ENCODE measurements around the gene SASS6.

Gene SASS6

GRCh38 chr1:100177295-100178041 lies 44.7 kb upstream of the SASS6 start:
- TF ChIP-seq, protein P1, sequence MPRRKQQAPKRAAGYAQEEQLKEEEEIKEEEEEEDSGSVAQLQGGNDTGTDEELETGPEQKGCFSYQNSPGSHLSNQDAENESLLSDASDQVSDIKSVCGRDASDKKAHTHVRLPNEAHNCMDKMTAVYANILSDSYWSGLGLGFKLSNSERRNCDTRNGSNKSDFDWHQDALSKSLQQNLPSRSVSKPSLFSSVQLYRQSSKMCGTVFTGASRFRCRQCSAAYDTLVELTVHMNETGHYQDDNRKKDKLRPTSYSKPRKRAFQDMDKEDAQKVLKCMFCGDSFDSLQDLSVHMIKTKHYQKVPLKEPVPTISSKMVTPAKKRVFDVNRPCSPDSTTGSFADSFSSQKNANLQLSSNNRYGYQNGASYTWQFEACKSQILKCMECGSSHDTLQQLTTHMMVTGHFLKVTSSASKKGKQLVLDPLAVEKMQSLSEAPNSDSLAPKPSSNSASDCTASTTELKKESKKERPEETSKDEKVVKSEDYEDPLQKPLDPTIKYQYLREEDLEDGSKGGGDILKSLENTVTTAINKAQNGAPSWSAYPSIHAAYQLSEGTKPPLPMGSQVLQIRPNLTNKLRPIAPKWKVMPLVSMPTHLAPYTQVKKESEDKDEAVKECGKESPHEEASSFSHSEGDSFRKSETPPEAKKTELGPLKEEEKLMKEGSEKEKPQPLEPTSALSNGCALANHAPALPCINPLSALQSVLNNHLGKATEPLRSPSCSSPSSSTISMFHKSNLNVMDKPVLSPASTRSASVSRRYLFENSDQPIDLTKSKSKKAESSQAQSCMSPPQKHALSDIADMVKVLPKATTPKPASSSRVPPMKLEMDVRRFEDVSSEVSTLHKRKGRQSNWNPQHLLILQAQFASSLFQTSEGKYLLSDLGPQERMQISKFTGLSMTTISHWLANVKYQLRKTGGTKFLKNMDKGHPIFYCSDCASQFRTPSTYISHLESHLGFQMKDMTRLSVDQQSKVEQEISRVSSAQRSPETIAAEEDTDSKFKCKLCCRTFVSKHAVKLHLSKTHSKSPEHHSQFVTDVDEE (CRISPR knock-in tag; IDR thresholded peaks at IDR 0.05), result no peak
- TF ChIP-seq, protein P2, sequence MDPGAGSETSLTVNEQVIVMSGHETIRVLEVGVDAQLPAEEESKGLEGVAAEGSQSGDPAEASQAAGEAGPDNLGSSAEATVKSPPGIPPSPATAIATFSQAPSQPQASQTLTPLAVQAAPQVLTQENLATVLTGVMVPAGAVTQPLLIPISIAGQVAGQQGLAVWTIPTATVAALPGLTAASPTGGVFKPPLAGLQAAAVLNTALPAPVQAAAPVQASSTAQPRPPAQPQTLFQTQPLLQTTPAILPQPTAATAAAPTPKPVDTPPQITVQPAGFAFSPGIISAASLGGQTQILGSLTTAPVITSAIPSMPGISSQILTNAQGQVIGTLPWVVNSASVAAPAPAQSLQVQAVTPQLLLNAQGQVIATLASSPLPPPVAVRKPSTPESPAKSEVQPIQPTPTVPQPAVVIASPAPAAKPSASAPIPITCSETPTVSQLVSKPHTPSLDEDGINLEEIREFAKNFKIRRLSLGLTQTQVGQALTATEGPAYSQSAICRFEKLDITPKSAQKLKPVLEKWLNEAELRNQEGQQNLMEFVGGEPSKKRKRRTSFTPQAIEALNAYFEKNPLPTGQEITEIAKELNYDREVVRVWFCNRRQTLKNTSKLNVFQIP (CRISPR knock-in tag; IDR thresholded peaks at IDR 0.05; ENCODE audit: borderline replicate concordance, low read depth), result no peak
- TF ChIP-seq, protein P3, sequence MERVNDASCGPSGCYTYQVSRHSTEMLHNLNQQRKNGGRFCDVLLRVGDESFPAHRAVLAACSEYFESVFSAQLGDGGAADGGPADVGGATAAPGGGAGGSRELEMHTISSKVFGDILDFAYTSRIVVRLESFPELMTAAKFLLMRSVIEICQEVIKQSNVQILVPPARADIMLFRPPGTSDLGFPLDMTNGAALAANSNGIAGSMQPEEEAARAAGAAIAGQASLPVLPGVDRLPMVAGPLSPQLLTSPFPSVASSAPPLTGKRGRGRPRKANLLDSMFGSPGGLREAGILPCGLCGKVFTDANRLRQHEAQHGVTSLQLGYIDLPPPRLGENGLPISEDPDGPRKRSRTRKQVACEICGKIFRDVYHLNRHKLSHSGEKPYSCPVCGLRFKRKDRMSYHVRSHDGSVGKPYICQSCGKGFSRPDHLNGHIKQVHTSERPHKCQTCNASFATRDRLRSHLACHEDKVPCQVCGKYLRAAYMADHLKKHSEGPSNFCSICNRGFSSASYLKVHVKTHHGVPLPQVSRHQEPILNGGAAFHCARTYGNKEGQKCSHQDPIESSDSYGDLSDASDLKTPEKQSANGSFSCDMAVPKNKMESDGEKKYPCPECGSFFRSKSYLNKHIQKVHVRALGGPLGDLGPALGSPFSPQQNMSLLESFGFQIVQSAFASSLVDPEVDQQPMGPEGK (CRISPR knock-in tag; IDR thresholded peaks at IDR 0.05; ENCODE audit: borderline replicate concordance), result no peak
- TF ChIP-seq ARNTL (CRISPR knock-in tag; IDR thresholded peaks at IDR 0.05; ENCODE audit: borderline replicate concordance, low read depth), result no peak
- no peak for TF ChIP-seq TOX (CRISPR knock-in tag; IDR thresholded peaks at IDR 0.05; ENCODE audit: borderline replicate concordance)
- TF ChIP-seq GLIS3 (CRISPR knock-in tag; IDR thresholded peaks at IDR 0.05), result no peak
- TF ChIP-seq, protein P4, sequence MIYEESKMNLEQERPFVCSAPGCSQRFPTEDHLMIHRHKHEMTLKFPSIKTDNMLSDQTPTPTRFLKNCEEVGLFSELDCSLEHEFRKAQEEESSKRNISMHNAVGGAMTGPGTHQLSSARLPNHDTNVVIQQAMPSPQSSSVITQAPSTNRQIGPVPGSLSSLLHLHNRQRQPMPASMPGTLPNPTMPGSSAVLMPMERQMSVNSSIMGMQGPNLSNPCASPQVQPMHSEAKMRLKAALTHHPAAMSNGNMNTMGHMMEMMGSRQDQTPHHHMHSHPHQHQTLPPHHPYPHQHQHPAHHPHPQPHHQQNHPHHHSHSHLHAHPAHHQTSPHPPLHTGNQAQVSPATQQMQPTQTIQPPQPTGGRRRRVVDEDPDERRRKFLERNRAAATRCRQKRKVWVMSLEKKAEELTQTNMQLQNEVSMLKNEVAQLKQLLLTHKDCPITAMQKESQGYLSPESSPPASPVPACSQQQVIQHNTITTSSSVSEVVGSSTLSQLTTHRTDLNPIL (CRISPR knock-in tag; IDR thresholded peaks at IDR 0.05; ENCODE audit: low read depth), result no peak
- no peak for TF ChIP-seq ZNF70 (CRISPR knock-in tag; IDR thresholded peaks at IDR 0.05)
- TF ChIP-seq CSRNP3 (CRISPR knock-in tag; IDR thresholded peaks at IDR 0.05), result no peak
- no peak for ATAC-seq

GRCh38 chr1:100168051-100168450 lies 35.3 kb upstream of the SASS6 start:
- ATAC-seq, result no peak
- TF ChIP-seq SNAI2 (CRISPR knock-in tag; IDR thresholded peaks at IDR 0.05) (no peak), ZNF70 (CRISPR knock-in tag; IDR thresholded peaks at IDR 0.05) (no peak), CSDC2 (CRISPR knock-in tag; IDR thresholded peaks at IDR 0.05) (no peak), ARNTL (CRISPR knock-in tag; IDR thresholded peaks at IDR 0.05; ENCODE audit: borderline replicate concordance, low read depth) (no peak), OSR1 (CRISPR knock-in tag; IDR thresholded peaks at IDR 0.05) (no peak), TOX (CRISPR knock-in tag; IDR thresholded peaks at IDR 0.05; ENCODE audit: borderline replicate concordance) (no peak), RARB (CRISPR knock-in tag; IDR thresholded peaks at IDR 0.05) (no peak), ZNF565 (CRISPR knock-in tag; conservative IDR thresholded peaks at IDR 0.05; ENCODE audit: low read depth) (no peak)
- TF ChIP-seq, protein P3 (CRISPR knock-in tag; IDR thresholded peaks at IDR 0.05; ENCODE audit: borderline replicate concordance), result no peak

GRCh38 chr1:100164702-100165101 lies 32.0 kb upstream of the SASS6 start:
- TF ChIP-seq CSRNP3 (CRISPR knock-in tag; IDR thresholded peaks at IDR 0.05) (no peak), CSDC2 (CRISPR knock-in tag; IDR thresholded peaks at IDR 0.05) (no peak)
- ATAC-seq, result no peak
